Bronchial epithelial cell (primary cell): ENCODE data around the gene ACR. TPM values are rescaled to one million over a fixed set of nuclear protein-coding genes. Genes with fewer than 3 reads are reported as not detected.
"Not testable (repeated sequence)": the region's sequence is repeated elsewhere in the genome, so short reads cannot be mapped to it uniquely, and the experiment has no call there.

Experiments used
- DNase-seq: peaks from one replicate; pipeline ENCODE4 v3.0.0-alpha.2; 2010; ENCODE audit warnings: low read depth
- FAIRE-seq: peaks from 2 replicates; lab custom pipeline; 2011; peaks lifted over from hg19 to GRCh38; lab: Jason Lieb, UNC
- H3K27me3 ChIP-seq: 2 replicates; pipeline ENCODE4 v1.5.1; 2011; ENCODE audit warnings: low read length; ENCODE audit not compliant: control insufficient read depth, insufficient read depth
- H3K36me3 ChIP-seq: 2 replicates; pipeline ENCODE4 v1.5.1; 2011; ENCODE audit warnings: low read length; ENCODE audit not compliant: control insufficient read depth, insufficient read depth
- H3K4me3 ChIP-seq: 2 replicates; pipeline ENCODE4 v1.5.1; 2011; ENCODE audit warnings: mild to moderate bottlenecking, low read depth, low read length, control low read depth
- CTCF ChIP-seq: IDR thresholded peaks from 2 replicates; pipeline ENCODE4 v1.5.1; 2011; ENCODE audit warnings: mild to moderate bottlenecking, moderate library complexity, low read length, control low read depth, inconsistent platforms; ENCODE audit not compliant: insufficient read depth, severe bottlenecking
- total RNA-seq: library from RNA; depleted of rRNA; stranded (reverse); fragments of >200 nt; gene quantifications from 2 replicates; pipeline ENCODE4 v1.2.1, GENCODE V29; 2014

The ACR gene
- total RNA-seq, 1 donor from 2014 or later = not detected

GRCh38 chr22:50775132-50775531, 37.1 kb downstream of the ACR start:
- not testable (repeated sequence) for H3K27me3 ChIP-seq, H3K4me3 ChIP-seq, FAIRE-seq, H3K36me3 ChIP-seq
- TF ChIP-seq CTCF = peak; percentile 63
- DNase-seq = peak; percentile 35

GRCh38 chr22:50777631-50778030, 39.6 kb downstream of the ACR start:
- not testable (repeated sequence) for H3K4me3 ChIP-seq, H3K27me3 ChIP-seq, H3K36me3 ChIP-seq, FAIRE-seq, DNase-seq

- not testable (repeated sequence) for DNase-seq, H3K4me3 ChIP-seq, H3K36me3 ChIP-seq, H3K27me3 ChIP-seq, FAIRE-seq
Observed at GRCh38 chr22:50780244-50780643, 42.2 kb downstream of the ACR start.

- not testable (repeated sequence) for DNase-seq
Observed at GRCh38 chr22:50782253-50782652, 44.2 kb downstream of the ACR start.

GRCh38 chr22:50783033-50783879, 45.3 kb downstream of the ACR start, which contains the start of gene RABL2B:
RABL2B (minus strand) TSS chr22:50783636; CDS start chr22:50782294, 1,342 bp downstream.
- DNase-seq = peak; percentile 66
- H3K36me3 ChIP-seq, H3K27me3 ChIP-seq, FAIRE-seq: not testable (repeated sequence)
- H3K4me3 ChIP-seq = peak within 1 kb of the TSS; percentile 42

More at GRCh38 chr22:50782253-50782652, 44.2 kb downstream of the ACR start:
- H3K27me3 ChIP-seq, H3K36me3 ChIP-seq, H3K4me3 ChIP-seq, FAIRE-seq: not testable (repeated sequence)

GRCh38 chr22:50783880-50784276, 45.9 kb downstream of the ACR start:
- not testable (repeated sequence) for DNase-seq, FAIRE-seq, H3K27me3 ChIP-seq, H3K36me3 ChIP-seq
- peak overlapping the region; percentile 42 for H3K4me3 ChIP-seq

GRCh38 chr22:50785289-50785688, 47.3 kb downstream of the ACR start:
- not testable (repeated sequence) for H3K4me3 ChIP-seq, DNase-seq, FAIRE-seq, H3K27me3 ChIP-seq, H3K36me3 ChIP-seq

- DNase-seq, H3K27me3 ChIP-seq, H3K36me3 ChIP-seq, FAIRE-seq, H3K4me3 ChIP-seq: not testable (repeated sequence)
Observed at GRCh38 chr22:50786936-50787335, 48.9 kb downstream of the ACR start.

Other genes with a start within 250 kb of the ACR start
- 10.3 and 12.7 TPM in 2 replicates for gene LMF2, start 230.5 kb upstream of the ACR start, total RNA-seq
- gene NCAPH2, start 230.0 kb upstream of the ACR start, total RNA-seq = 28.3 and 44.2 TPM in 2 replicates
- gene SCO2, start 212.6 kb upstream of the ACR start, total RNA-seq = 2.0 and 2.1 TPM in 2 replicates
- 56.6 and 126 TPM in 2 replicates for gene TYMP, start 208.2 kb upstream of the ACR start, total RNA-seq
- gene KLHDC7B, start 192.3 kb upstream of the ACR start, total RNA-seq = 0.26 TPM in 2 replicates
- 0.51 and 0.79 TPM in 2 replicates for gene SYCE3, start 175.3 kb upstream of the ACR start, total RNA-seq
- 3.4 and 8.2 TPM in 2 replicates for gene CPT1B, start 159.8 kb upstream of the ACR start, total RNA-seq
- 27.6 and 34.3 TPM in 2 replicates for gene CHKB, start 155.4 kb upstream of the ACR start, total RNA-seq
- 0.53 and 0.77 TPM in 2 replicates for gene MAPK8IP2, start 137.4 kb upstream of the ACR start, total RNA-seq
- gene ARSA, start 110.1 kb upstream of the ACR start, total RNA-seq = 12.1 and 13.6 TPM in 2 replicates
- gene SHANK3, start 65.4 kb upstream of the ACR start, total RNA-seq = 0.79 and 0.90 TPM in 2 replicates
- 4.5 and 7.9 TPM in 2 replicates for gene RABL2B, start 45.4 kb downstream of the ACR start, total RNA-seq